ENCODE results near the gene PLEKHH3. TPM values are rescaled to one million over a fixed set of nuclear protein-coding genes. Genes with fewer than 3 reads are reported as not detected.

Gene PLEKHH3
- total and polyA plus RNA-seq, 7 experiments from 2014 or later = 0.89 to 1.6 (median 1.1) TPM; not detected in 4

GRCh38 chr17:42708588-42708987, 31.8 kb upstream of the PLEKHH3 start:
- H3K36me3 Mint-ChIP-seq = peaks cover 26 to 75% (median 57%) of the 10 kb centered on the region in 5 donors
- Histone ChIP-seq H3K4me3 (ENCODE audit: low read length) (no peak overlapping the region), H3K9me3 (ENCODE audit: control insufficient read depth in 2 of 3, low read length in 3 of 3) (no peaks in the 10 kb centered on the region), H3K4me1 (ENCODE audit: control insufficient read depth in 2 of 2, insufficient read depth in 2 of 2, low read length in 2 of 2) (peaks cover 25 to 27% of the 10 kb centered on the region in 2 donors), H3K36me3 (ENCODE audit: control insufficient read depth in 2 of 3, insufficient read depth in 3 of 3, low read length in 3 of 3) (peaks cover 15 to 92% (median 50%) of the 10 kb centered on the region in 3 experiments), H3K27ac (ENCODE audit: low read depth, low read length) (no peak overlapping the region), H3K27me3 (ENCODE audit: control insufficient read depth in 2 of 2, insufficient read depth in 2 of 2, low read length in 2 of 2) (no peaks in the 10 kb centered on the region)
- ATAC-seq = no peak
- H3K4me3 Mint-ChIP-seq = no peak overlapping the region
- no peak overlapping the region for H3K27ac Mint-ChIP-seq
- CTCF ChIA-PET = no interaction called here
- no peaks in the 10 kb centered on the region for H3K9me3 Mint-ChIP-seq
- DNase-seq = no peak
- H3K4me1 Mint-ChIP-seq = peaks cover 4 to 33% (median 25%) of the 10 kb centered on the region in 7 donors
- POLR2A ChIA-PET = interaction anchor here (1.1 kb wide), 1 partner anchor 100 kb away, joined by 3 read pairs; the partner anchor contains the start of gene RETREG3
- intact Hi-C loops (cut with micrococcal nuclease) = no loop called here
- no peaks in the 10 kb centered on the region for H3K27me3 Mint-ChIP-seq

DNA sequence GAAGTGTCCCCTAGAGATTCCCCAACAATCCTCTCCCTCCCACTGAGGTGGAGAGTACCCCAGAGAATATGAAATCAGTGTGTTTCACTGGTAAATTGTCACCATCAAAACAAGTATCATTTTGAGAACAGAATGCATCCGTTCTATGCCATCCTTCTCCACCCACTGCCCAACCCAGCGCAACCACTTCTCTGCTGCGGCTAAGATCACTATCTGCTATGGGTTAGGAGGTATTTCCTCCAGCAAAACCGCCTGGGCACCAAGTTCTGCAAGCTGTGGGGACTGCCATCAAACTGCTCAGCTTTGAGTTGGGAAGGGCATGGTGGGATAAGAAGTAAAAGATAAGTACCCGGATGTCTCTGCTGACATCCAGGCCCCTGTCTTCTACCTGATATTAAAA, 29.9 kb upstream of the PLEKHH3 start:
- no peak overlapping the region for H3K27ac ChIP-seq (ENCODE audit: low read depth, low read length)
- no peaks in the 10 kb centered on the region for H3K9me3 ChIP-seq (ENCODE audit: control insufficient read depth in 2 of 3, low read length in 3 of 3)
- H3K27me3 Mint-ChIP-seq = no peaks in the 10 kb centered on the region
- H3K4me3 ChIP-seq (ENCODE audit: low read length) = no peak overlapping the region
- H3K4me1 Mint-ChIP-seq = peaks cover 4 to 33% (median 25%) of the 10 kb centered on the region in 7 donors
- ChIA-PET CTCF (interaction anchor here (0.5 to 0.6 kb wide), 3 partner anchors 99 to 192 kb away, joined by 3 to 9 read pairs (median 3); no protein-coding TSS in a partner anchor), POLR2A (interaction anchor here (0.7 to 1.1 kb wide), 3 partner anchors 24 to 497 kb away, joined by 3 to 5 read pairs (median 3); no protein-coding TSS in a partner anchor)
- ATAC-seq (peak; percentile 92), DNase-seq (peak in 7 of 9 donors; percentile 35 to 71 (median 56))
- peak overlapping the region in 5 of 9 donors; percentile 38 to 83 (median 78) for H3K27ac Mint-ChIP-seq
- H3K36me3 Mint-ChIP-seq = peaks cover 24 to 79% (median 57%) of the 10 kb centered on the region in 5 donors
- no peaks in the 10 kb centered on the region for H3K27me3 ChIP-seq (ENCODE audit: control insufficient read depth in 2 of 2, insufficient read depth in 2 of 2, low read length in 2 of 2)
- intact Hi-C loops (cut with micrococcal nuclease) = no loop called here
- peaks cover 13 to 91% (median 44%) of the 10 kb centered on the region in 3 experiments for H3K36me3 ChIP-seq (ENCODE audit: control insufficient read depth in 2 of 3, insufficient read depth in 3 of 3, low read length in 3 of 3)
- peaks cover 25 to 27% of the 10 kb centered on the region in 2 donors for H3K4me1 ChIP-seq (ENCODE audit: control insufficient read depth in 2 of 2, insufficient read depth in 2 of 2, low read length in 2 of 2)
- no peaks in the 10 kb centered on the region for H3K9me3 Mint-ChIP-seq
- peak overlapping the region; percentile 16 to 84 (median 62) for H3K4me3 Mint-ChIP-seq

DNA sequence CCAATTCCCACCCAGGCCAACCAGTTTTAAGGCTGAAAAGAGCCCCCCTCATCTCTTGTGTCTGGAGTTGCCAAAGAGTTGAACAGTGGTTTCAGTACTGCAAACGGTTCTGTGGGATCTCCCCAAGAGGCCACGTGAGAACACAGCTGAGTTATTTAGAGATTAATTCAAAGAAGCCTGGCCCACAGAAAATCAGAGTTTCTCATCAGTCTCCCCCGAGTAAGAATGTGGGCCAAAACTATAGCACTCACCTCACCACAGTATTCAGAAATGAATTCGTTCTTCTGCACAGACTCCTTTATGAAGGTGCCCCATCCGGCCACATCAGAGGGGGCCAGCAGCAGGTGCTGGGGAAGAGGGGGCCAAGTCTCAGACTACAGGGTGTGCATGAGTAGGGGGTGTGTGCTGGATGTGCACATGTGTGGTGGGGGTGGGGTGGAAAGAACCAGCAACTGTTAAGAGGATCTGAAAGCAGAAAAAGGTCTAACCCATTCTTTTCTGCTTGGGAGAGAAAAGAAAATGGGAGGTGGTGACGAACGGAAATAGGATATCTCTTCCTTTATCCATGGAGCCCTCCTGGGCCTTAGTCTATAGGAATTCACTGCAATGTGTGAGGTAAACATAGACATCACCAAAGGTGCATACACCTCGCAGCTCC, 28.2 kb upstream of the PLEKHH3 start:
- H3K4me1 Mint-ChIP-seq = peaks cover 4 to 33% (median 25%) of the 10 kb centered on the region in 7 donors
- no peaks in the 10 kb centered on the region for H3K27me3 Mint-ChIP-seq
- DNase-seq (peak in 1 of 9 donors; percentile 43), ATAC-seq (no peak)
- H3K27me3 ChIP-seq (ENCODE audit: control insufficient read depth in 2 of 2, insufficient read depth in 2 of 2, low read length in 2 of 2) = no peaks in the 10 kb centered on the region
- ChIA-PET POLR2A (no interaction called here), CTCF (interaction anchor here (0.6 kb wide), 1 partner anchor 400 kb away, joined by 4 read pairs; no protein-coding TSS in a partner anchor)
- H3K9me3 Mint-ChIP-seq = no peaks in the 10 kb centered on the region
- peaks cover 25 to 27% of the 10 kb centered on the region in 2 donors for H3K4me1 ChIP-seq (ENCODE audit: control insufficient read depth in 2 of 2, insufficient read depth in 2 of 2, low read length in 2 of 2)
- H3K36me3 ChIP-seq (ENCODE audit: control insufficient read depth in 2 of 3, insufficient read depth in 3 of 3, low read length in 3 of 3) = peaks cover 13 to 93% (median 35%) of the 10 kb centered on the region in 3 experiments
- no peak overlapping the region for H3K4me3 ChIP-seq (ENCODE audit: low read length)
- H3K9me3 ChIP-seq (ENCODE audit: control insufficient read depth in 2 of 3, low read length in 3 of 3) = no peaks in the 10 kb centered on the region
- peak overlapping the region in 1 of 9 donors; percentile 82 for H3K27ac Mint-ChIP-seq
- peaks cover 25 to 79% (median 53%) of the 10 kb centered on the region in 5 donors for H3K36me3 Mint-ChIP-seq
- no peak overlapping the region for H3K27ac ChIP-seq (ENCODE audit: low read depth, low read length)
- intact Hi-C loops (cut with micrococcal nuclease) = no loop called here
- H3K4me3 Mint-ChIP-seq = peak overlapping the region in 1 of 10 donors; percentile 21

- Histone ChIP-seq H3K4me1 (ENCODE audit: control insufficient read depth in 2 of 2, insufficient read depth in 2 of 2, low read length in 2 of 2) (peaks cover 25 to 27% of the 10 kb centered on the region in 2 donors), H3K4me3 (ENCODE audit: low read length) (no peak overlapping the region), H3K36me3 (ENCODE audit: control insufficient read depth in 2 of 3, insufficient read depth in 3 of 3, low read length in 3 of 3) (peaks cover 13 to 91% (median 30%) of the 10 kb centered on the region in 3 experiments), H3K9me3 (ENCODE audit: control insufficient read depth in 2 of 3, low read length in 3 of 3) (no peaks in the 10 kb centered on the region), H3K27ac (ENCODE audit: low read depth, low read length) (no peak overlapping the region), H3K27me3 (ENCODE audit: control insufficient read depth in 2 of 2, insufficient read depth in 2 of 2, low read length in 2 of 2) (no peaks in the 10 kb centered on the region)
- no peak for ATAC-seq
- CTCF ChIA-PET = interaction anchor here (0.6 kb wide), 1 partner anchor 399 kb away, joined by 4 read pairs; no protein-coding TSS in a partner anchor
- Mint-ChIP-seq H3K4me1 (peaks cover 4 to 33% (median 25%) of the 10 kb centered on the region in 7 donors), H3K27me3 (no peaks in the 10 kb centered on the region), H3K27ac (no peak overlapping the region), H3K36me3 (peaks cover 24 to 79% (median 49%) of the 10 kb centered on the region in 5 donors), H3K9me3 (no peaks in the 10 kb centered on the region), H3K4me3 (no peak overlapping the region)
- no peak for DNase-seq
- intact Hi-C loops (cut with micrococcal nuclease) = no loop called here
- POLR2A ChIA-PET = no interaction called here
Measured at GRCh38 chr17:42704490-42704836, 27.7 kb upstream of the PLEKHH3 start.

DNA sequence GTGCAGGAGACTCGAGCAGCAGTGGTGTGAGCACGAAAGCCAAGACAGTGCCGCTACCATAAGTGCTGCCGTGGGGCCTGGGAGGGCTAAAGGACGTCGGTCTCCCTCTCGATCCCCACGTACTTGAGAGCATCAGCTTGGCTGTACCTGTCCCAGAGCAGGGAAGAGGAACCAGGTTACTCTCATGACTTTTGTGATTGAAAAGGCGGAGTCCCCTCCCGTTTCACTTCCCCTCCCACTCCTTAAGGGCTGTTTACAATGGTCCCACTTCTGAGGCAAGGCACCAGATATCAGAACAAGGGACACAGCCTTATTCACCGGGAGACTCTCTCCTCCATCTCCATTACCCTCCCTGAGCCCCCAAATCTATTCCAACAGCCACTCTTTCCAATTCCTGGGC, 25.7 kb upstream of the PLEKHH3 start:
- Mint-ChIP-seq H3K27me3 (no peaks in the 10 kb centered on the region), H3K27ac (peak overlapping the region in 2 of 9 donors; percentile 17 to 42), H3K4me3 (no peak overlapping the region), H3K9me3 (no peaks in the 10 kb centered on the region), H3K4me1 (peaks cover 4 to 26% (median 18%) of the 10 kb centered on the region in 7 donors), H3K36me3 (peaks cover 11 to 63% (median 31%) of the 10 kb centered on the region in 5 donors)
- peaks cover 18 to 22% of the 10 kb centered on the region in 2 donors for H3K4me1 ChIP-seq (ENCODE audit: control insufficient read depth in 2 of 2, insufficient read depth in 2 of 2, low read length in 2 of 2)
- intact Hi-C loops (cut with micrococcal nuclease) = no loop called here
- no peaks in the 10 kb centered on the region for H3K9me3 ChIP-seq (ENCODE audit: control insufficient read depth in 2 of 3, low read length in 3 of 3)
- ATAC-seq = no peak
- peaks cover 13 to 75% (median 16%) of the 10 kb centered on the region in 3 experiments for H3K36me3 ChIP-seq (ENCODE audit: control insufficient read depth in 2 of 3, insufficient read depth in 3 of 3, low read length in 3 of 3)
- CTCF ChIA-PET = interaction anchor here (0.6 kb wide), 1 partner anchor 124 kb away, joined by 4 read pairs; no protein-coding TSS in a partner anchor
- POLR2A ChIA-PET = no interaction called here
- no peaks in the 10 kb centered on the region for H3K27me3 ChIP-seq (ENCODE audit: control insufficient read depth in 2 of 2, insufficient read depth in 2 of 2, low read length in 2 of 2)
- no peak overlapping the region for H3K4me3 ChIP-seq (ENCODE audit: low read length)
- no peak overlapping the region for H3K27ac ChIP-seq (ENCODE audit: low read depth, low read length)
- no peak for DNase-seq

- no peaks in the 10 kb centered on the region for H3K27me3 ChIP-seq (ENCODE audit: control insufficient read depth in 2 of 2, insufficient read depth in 2 of 2, low read length in 2 of 2)
- ATAC-seq (no peak), DNase-seq (no peak)
- ChIA-PET POLR2A (no interaction called here), CTCF (no interaction called here)
- H3K4me3 ChIP-seq (ENCODE audit: low read length) = no peak overlapping the region
- H3K4me1 Mint-ChIP-seq = peaks cover 0 to 11% (median 4%) of the 10 kb centered on the region in 7 donors
- no peak overlapping the region for H3K27ac ChIP-seq (ENCODE audit: low read depth, low read length)
- H3K27me3 Mint-ChIP-seq = no peaks in the 10 kb centered on the region
- H3K27ac Mint-ChIP-seq = peak overlapping the region in 1 of 9 donors; percentile 65
- H3K36me3 ChIP-seq (ENCODE audit: control insufficient read depth in 2 of 3, insufficient read depth in 3 of 3, low read length in 3 of 3) = peaks cover 13 to 66% (median 14%) of the 10 kb centered on the region in 3 experiments
- intact Hi-C loops (cut with micrococcal nuclease) = no loop called here
- H3K9me3 Mint-ChIP-seq = no peaks in the 10 kb centered on the region
- no peaks in the 10 kb centered on the region for H3K9me3 ChIP-seq (ENCODE audit: control insufficient read depth in 2 of 3, low read length in 3 of 3)
- peaks cover 10 to 55% (median 23%) of the 10 kb centered on the region in 5 donors for H3K36me3 Mint-ChIP-seq
- no peak overlapping the region for H3K4me3 Mint-ChIP-seq
- H3K4me1 ChIP-seq (ENCODE audit: control insufficient read depth in 2 of 2, insufficient read depth in 2 of 2, low read length in 2 of 2) = peaks cover 1 to 7% of the 10 kb centered on the region in 2 donors
Measured at GRCh38 chr17:42700586-42701289, 23.9 kb upstream of the PLEKHH3 start.
